Transverse colon (tissue), 4 donors: Measurements from ENCODE around the gene MAP4K2.

Source experiments
- EP300 ChIP-seq: sonication (generic); formaldehyde crosslinking; IDR thresholded peaks from one replicate; pipeline ENCODE4 v1.6.1; 2017; ENCODE audit warnings: antibody characterized with exemption, low read depth
- POLR2A ChIP-seq: fragments of 450-650 bp; IDR thresholded peaks from one replicate; pipeline ENCODE4 v1.6.1; 2016; ENCODE audit warnings: antibody characterized with exemption, mild to moderate bottlenecking, moderate library complexity
- POLR2AphosphoS5 ChIP-seq, 3 donors: sonication (generic); formaldehyde crosslinking; IDR thresholded peaks; one replicate each; pipeline ENCODE4 v1.6.1; 2016; ENCODE audit warnings: antibody characterized with exemption in 3 of 3
- TF ChIP-seq, protein P1 (sequence below), 5 experiments: fragments of 200-600 bp in 3 of 5; fragments of 450-650 bp in 2 of 5; sonication (generic) in 3 of 5; IDR thresholded peaks; 1 replicate in 2 of 5; 2 replicates in 3 of 5; pipeline ENCODE4 v1.5.1; 2016 to 2017; ENCODE audit warnings: antibody characterized with exemption in 5 of 5, inconsistent platforms in 3 of 5, mild to moderate bottlenecking in 2 of 5, moderate library complexity in 1 of 5

DNA sequence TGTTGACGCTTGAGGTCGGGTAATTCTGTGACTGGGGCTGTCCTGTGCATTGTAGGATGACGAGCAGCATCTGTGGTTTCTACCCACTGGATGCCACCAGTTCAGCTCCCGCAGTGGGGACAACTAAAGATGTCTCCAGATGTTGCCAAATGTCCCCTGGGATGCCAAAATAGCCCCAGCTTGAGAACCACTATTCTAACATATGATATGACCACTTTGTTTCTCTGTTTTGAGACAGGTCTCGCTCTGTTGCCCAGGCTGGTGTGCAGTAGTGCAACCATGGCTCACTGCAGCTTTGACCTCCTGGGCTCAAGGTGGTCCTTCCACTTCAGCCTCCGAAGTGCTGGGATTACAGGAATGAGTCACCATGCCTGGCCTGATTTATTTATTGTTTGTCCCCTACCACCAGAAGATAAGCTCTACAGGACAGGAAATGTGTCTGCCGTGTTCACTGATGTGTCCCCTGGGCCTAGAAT is 11.7 kb upstream of the MAP4K2 start:
- TF ChIP-seq POLR2AphosphoS5 (IDR thresholded peaks at IDR 0.05) (no peak), POLR2A (no peak), EP300 (no peak)
- TF ChIP-seq, protein P1, sequence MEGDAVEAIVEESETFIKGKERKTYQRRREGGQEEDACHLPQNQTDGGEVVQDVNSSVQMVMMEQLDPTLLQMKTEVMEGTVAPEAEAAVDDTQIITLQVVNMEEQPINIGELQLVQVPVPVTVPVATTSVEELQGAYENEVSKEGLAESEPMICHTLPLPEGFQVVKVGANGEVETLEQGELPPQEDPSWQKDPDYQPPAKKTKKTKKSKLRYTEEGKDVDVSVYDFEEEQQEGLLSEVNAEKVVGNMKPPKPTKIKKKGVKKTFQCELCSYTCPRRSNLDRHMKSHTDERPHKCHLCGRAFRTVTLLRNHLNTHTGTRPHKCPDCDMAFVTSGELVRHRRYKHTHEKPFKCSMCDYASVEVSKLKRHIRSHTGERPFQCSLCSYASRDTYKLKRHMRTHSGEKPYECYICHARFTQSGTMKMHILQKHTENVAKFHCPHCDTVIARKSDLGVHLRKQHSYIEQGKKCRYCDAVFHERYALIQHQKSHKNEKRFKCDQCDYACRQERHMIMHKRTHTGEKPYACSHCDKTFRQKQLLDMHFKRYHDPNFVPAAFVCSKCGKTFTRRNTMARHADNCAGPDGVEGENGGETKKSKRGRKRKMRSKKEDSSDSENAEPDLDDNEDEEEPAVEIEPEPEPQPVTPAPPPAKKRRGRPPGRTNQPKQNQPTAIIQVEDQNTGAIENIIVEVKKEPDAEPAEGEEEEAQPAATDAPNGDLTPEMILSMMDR (IDR thresholded peaks at IDR 0.05) = no peak
